Left ventricle myocardium inferior (tissue), 1 donor: ENCODE measurements around the gene KATNBL1. TPM values are rescaled to one million over a fixed set of nuclear protein-coding genes. Genes with fewer than 3 reads are reported as not detected.

Source experiments
- DNase-seq: peaks from one replicate; pipeline ENCODE4 v3.0.0-alpha.2; 2020
- H3K27ac ChIP-seq: fragments of 200-600 bp; replicated peaks from 2 replicates; pipeline ENCODE4 v1.8.0; 2021
- H3K27me3 ChIP-seq: fragments of 200-600 bp; 2 replicates; pipeline ENCODE4 v1.8.0; 2021; ENCODE audit warnings: low read depth
- H3K36me3 ChIP-seq: fragments of 200-600 bp; 2 replicates; pipeline ENCODE4 v1.8.0; 2021
- H3K4me1 ChIP-seq: fragments of 200-600 bp; 2 replicates; pipeline ENCODE4 v1.8.0; 2021
- H3K4me3 ChIP-seq: fragments of 200-600 bp; 2 replicates; pipeline ENCODE4 v1.8.0; 2021; ENCODE audit warnings: mild to moderate bottlenecking, moderate library complexity
- H3K9me3 ChIP-seq: fragments of 200-600 bp; replicated peaks from 2 replicates; pipeline ENCODE4 v1.8.0; 2021
- CTCF ChIP-seq: fragments of 200-600 bp; IDR thresholded peaks from 2 replicates; pipeline ENCODE4 v1.8.0; 2021; ENCODE audit warnings: antibody characterized with exemption, mild to moderate bottlenecking, borderline replicate concordance
- intact Hi-C: fragments of 100-400 bp; cut with micrococcal nuclease; formaldehyde crosslinking; loops from one replicate; pipeline ENCODE4 v1.11.0; 2022
- total RNA-seq: library from RNA; stranded (reverse); fragmentation: NEBNext Ultra II Directional; extraction: Animal tissue kit (Norgen Biotek cat#: 25700); gene quantifications from one replicate; pipeline ENCODE4 v1.2.1, GENCODE V29; 2021
- donor health status: DM: no; HTN: yes; CAD: no; lungs with severe emphysema.

The KATNBL1 gene
- total RNA-seq, 1 donor from 2014 or later: 14.9 TPM

- no peak for DNase-seq
- Histone ChIP-seq H3K4me3 (no peak overlapping the region), H3K9me3 (no peaks in the 10 kb centered on the region), H3K36me3 (no peaks in the 10 kb centered on the region), H3K27me3 (peaks cover 23% of the 10 kb centered on the region), H3K27ac (no peak overlapping the region), H3K4me1 (no peaks in the 10 kb centered on the region)
- intact Hi-C loops: no loop called here
- no peak for TF ChIP-seq CTCF
These were observed 98.4 kb downstream of the KATNBL1 start for GRCh38 chr15:34111488-34111887.

GRCh38 chr15:34109797-34110663, 99.9 kb downstream of the KATNBL1 start:
- intact Hi-C loops: loop anchor here (10.0 kb wide), 1 partner anchor 115 kb away; the partner anchor contains the start of gene EMC4
- Histone ChIP-seq H3K4me1 (no peaks in the 10 kb centered on the region), H3K9me3 (no peaks in the 10 kb centered on the region), H3K27me3 (peaks cover 11% of the 10 kb centered on the region), H3K36me3 (no peaks in the 10 kb centered on the region), H3K4me3 (no peak overlapping the region), H3K27ac (no peak overlapping the region)
- no peak for DNase-seq
- peak; percentile 55 for TF ChIP-seq CTCF

- Histone ChIP-seq H3K27me3 (no peaks in the 10 kb centered on the region), H3K4me3 (no peak overlapping the region), H3K4me1 (peaks cover 8% of the 10 kb centered on the region), H3K27ac (no peak overlapping the region), H3K36me3 (no peaks in the 10 kb centered on the region), H3K9me3 (no peaks in the 10 kb centered on the region)
- TF ChIP-seq CTCF: no peak
- no peak for DNase-seq
- intact Hi-C loops: loop anchor here (10.0 kb wide), 1 partner anchor 117 kb away; the partner anchor contains the start of gene EMC4
These were observed 102.6 kb downstream of the KATNBL1 start for GRCh38 chr15:34107315-34107714.

- H3K27me3 ChIP-seq: no peaks in the 10 kb centered on the region
- H3K9me3 ChIP-seq: no peaks in the 10 kb centered on the region
- no peak overlapping the region for H3K4me3 ChIP-seq
- no peak for DNase-seq
- H3K36me3 ChIP-seq: no peaks in the 10 kb centered on the region
- peaks cover 11% of the 10 kb centered on the region for H3K4me1 ChIP-seq
- TF ChIP-seq CTCF: no peak
- intact Hi-C loops: loop anchor here (10.0 kb wide), 1 partner anchor 118 kb away; the partner anchor contains the start of gene EMC4
- H3K27ac ChIP-seq: no peak overlapping the region
These were observed 103.5 kb downstream of the KATNBL1 start for GRCh38 chr15:34106423-34106822.

GRCh38 chr15:34102175-34102925, 107.5 kb downstream of the KATNBL1 start:
- peak overlapping the region; percentile 72 for H3K4me3 ChIP-seq
- H3K4me1 ChIP-seq: peaks cover 37% of the 10 kb centered on the region
- TF ChIP-seq CTCF: no peak
- H3K9me3 ChIP-seq: no peaks in the 10 kb centered on the region
- no peak for DNase-seq
- no peaks in the 10 kb centered on the region for H3K27me3 ChIP-seq
- H3K27ac ChIP-seq: peak overlapping the region; percentile 91
- peaks cover 4% of the 10 kb centered on the region for H3K36me3 ChIP-seq
- intact Hi-C loops: loop anchor here (10.0 kb wide), 1 partner anchor 122 kb away; the partner anchor contains the start of gene EMC4
